22Rv1 (cell line): ENCODE measurements around the gene KCNIP4.

Source experiments
- H3K27ac ChIP-seq: fragments of 450-650 bp; 2 replicates; pipeline ENCODE4 v1.5.1; 2017
- ZFX ChIP-seq: fragments of 450-650 bp; IDR thresholded peaks from 2 replicates; pipeline ENCODE4 v1.6.1; 2017; ENCODE audit warnings: antibody characterized with exemption, borderline replicate concordance
- TF ChIP-seq, protein P1 (sequence below): fragments of 450-650 bp; IDR thresholded peaks from 2 replicates; pipeline ENCODE4 v1.5.1; 2017; ENCODE audit warnings: mild to moderate bottlenecking

KCNIP4 gene

DNA sequence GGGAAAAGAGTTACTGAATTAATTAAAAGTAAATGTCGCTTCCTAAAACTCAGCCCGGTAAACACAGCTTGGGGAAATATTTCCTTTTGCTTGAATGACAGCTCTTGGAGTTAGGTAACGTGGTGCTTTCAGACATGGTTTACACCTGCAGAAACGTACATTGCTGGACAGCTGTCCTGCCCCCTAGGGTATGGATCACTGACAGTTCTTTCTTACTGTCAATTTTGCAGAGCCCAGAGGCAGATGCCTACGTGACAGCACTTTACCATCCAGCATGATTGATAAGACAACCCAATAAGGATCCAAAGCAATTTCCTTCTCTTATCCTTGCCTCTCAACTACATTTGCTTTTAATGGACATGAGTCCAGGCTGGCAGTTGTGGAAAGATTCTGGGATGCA, 913.8 kb downstream of the KCNIP4 start:
- H3K27ac ChIP-seq = no peak overlapping the region
- no peak for TF ChIP-seq ZFX
- TF ChIP-seq, protein P1, sequence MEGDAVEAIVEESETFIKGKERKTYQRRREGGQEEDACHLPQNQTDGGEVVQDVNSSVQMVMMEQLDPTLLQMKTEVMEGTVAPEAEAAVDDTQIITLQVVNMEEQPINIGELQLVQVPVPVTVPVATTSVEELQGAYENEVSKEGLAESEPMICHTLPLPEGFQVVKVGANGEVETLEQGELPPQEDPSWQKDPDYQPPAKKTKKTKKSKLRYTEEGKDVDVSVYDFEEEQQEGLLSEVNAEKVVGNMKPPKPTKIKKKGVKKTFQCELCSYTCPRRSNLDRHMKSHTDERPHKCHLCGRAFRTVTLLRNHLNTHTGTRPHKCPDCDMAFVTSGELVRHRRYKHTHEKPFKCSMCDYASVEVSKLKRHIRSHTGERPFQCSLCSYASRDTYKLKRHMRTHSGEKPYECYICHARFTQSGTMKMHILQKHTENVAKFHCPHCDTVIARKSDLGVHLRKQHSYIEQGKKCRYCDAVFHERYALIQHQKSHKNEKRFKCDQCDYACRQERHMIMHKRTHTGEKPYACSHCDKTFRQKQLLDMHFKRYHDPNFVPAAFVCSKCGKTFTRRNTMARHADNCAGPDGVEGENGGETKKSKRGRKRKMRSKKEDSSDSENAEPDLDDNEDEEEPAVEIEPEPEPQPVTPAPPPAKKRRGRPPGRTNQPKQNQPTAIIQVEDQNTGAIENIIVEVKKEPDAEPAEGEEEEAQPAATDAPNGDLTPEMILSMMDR = no peak

DNA sequence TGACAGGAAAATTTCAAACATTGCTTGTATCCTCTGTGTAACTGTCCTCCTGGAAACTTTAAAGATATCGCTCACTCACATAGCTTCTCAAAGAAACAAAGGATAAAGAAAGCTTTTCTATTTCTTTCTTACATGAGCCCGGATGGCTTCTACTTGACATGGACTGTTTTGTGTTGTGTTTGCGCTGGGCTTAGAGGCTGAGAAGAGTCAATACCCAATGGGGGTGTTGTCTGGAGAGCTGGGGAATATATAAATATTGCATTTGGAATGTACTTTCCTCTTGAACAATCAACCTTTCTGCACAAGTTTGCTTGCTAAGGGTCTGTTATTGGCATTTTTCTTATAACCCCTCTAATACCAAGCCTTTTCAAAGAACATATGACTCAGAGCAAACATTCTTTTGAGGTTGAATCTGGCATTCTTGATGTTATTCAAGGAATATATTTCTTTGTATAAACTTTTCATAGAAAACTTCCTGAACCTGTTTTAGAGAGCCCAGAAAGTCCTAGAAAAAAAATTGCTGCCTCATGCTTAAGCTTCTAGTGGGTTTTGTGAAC, 916.4 kb downstream of the KCNIP4 start:
- TF ChIP-seq, protein P1 = no peak
- TF ChIP-seq ZFX = no peak
- H3K27ac ChIP-seq = no peak overlapping the region

DNA sequence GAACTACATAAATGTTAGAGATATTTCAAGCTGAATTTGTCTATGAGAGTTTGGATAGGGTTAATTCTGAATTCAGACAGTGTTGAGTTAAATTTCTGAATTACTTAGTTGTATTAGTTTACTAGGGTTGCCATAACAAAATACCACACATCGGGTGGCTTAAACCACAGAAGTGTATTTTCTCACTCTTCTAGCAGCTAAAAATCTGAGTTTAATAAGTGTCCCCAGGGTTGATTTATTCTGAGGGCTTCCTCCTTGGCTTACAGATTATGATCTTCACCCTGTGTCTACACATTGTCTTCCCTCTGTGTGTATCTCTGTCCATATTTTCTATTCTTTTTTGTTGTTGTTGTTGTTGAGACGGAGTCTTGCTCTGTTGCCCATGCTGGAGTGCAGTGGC, 929.8 kb downstream of the KCNIP4 start:
- H3K27ac ChIP-seq = no peak overlapping the region
- TF ChIP-seq, protein P1 = no peak
- TF ChIP-seq ZFX = no peak

DNA sequence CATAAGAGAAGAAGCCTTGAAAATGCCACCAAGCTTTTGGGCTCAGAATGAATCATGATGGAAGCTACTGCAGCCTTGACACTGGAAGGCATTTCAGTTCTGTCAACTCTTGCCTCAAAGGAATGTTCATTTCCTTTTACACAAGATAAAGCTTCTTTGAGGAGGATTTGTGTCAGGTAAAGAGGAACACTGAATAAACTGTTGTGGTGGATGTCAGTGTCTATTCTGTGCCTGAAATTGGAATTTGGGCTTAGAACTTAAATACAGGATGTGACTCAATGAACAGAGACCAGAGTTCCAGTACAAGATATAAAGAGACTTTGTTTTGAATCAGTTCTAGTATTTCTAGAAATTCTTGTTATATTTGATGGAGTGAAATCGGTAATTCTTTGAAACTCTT, 935.1 kb downstream of the KCNIP4 start:
- H3K27ac ChIP-seq = no peak overlapping the region
- no peak for TF ChIP-seq ZFX
- TF ChIP-seq, protein P1 = no peak

DNA sequence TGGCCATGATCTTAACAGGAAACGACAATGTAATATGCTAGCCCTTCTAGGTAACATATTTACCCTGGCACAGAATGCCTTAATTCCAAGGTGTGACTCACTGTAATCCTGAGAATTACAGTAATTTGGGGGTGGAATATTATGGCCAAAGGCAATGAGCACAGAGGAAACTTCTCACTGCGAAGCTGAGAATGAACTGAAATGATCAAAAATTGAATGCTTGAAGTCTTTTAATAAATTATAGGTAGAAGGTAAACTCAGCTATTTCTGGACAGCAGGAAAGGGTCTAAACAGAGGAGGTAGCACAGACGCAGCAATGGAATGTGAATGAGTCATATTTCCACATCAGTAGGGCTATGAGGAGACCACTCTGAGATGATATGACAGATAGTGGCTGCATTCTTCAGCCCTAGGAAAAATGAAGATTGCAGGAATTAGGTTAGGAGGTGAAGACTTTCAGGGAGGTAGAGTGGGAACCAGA, 935.7 kb downstream of the KCNIP4 start:
- TF ChIP-seq, protein P1 = no peak
- TF ChIP-seq ZFX = no peak
- no peak overlapping the region for H3K27ac ChIP-seq

DNA sequence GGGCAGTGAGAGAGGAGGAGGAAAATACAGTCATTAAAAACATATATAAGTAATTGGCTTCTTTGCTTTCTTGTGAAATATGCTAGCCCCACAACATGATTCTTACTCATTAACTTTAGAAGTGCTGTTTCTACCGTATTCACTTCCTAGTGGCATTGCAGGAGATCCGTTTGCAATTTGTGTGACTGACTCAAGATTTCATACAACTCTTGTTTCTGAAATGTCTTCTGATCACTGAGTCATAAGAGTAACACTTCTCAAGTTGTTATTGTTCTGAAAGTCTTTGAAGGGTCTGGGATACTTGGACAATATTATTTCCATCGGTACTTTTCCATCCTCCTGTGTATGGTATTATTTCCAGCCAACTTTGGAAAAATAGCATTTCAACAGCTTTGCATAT, 937.5 kb downstream of the KCNIP4 start:
- H3K27ac ChIP-seq = no peak overlapping the region
- TF ChIP-seq, protein P1 = no peak

DNA sequence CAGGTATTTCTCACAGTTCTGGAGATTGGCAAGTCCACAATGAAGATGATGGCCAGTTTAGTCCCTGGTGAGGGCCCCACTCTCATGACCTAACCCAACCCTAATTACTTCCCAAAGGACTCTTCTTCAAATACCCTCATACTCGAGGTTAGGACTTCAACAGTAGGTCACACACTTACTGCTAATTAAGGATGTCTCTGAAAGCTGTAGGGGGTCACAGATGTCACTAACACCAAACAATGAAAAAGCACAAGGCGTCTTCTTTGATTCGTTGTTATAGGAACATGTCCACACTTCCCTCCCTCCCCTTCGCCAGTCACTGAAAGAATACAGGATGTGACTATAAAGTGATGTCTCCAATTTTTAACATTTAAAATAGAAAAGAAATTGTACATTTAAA, 938.6 kb downstream of the KCNIP4 start:
- TF ChIP-seq ZFX = no peak
- TF ChIP-seq, protein P1 = no peak
- no peak overlapping the region for H3K27ac ChIP-seq
